Astrocyte (in vitro differentiated cells and primary cell): ENCODE measurements around the gene PRM3. TPM values are rescaled to one million over a fixed set of nuclear protein-coding genes. Genes with fewer than 3 reads are reported as not detected.
"Not testable (repeated sequence)": the region's sequence is repeated elsewhere in the genome, so short reads cannot be mapped to it uniquely, and the experiment has no call there.

Source experiments
- DNase-seq: peaks from one replicate; pipeline ENCODE4 v3.0.0-alpha.2; 2010; ENCODE audit warnings: low read depth
- FAIRE-seq: peaks from 2 replicates; lab custom pipeline; 2011; peaks lifted over from hg19 to GRCh38; lab: Jason Lieb, UNC
- H2AFZ ChIP-seq: 2 replicates; pipeline ENCODE4 v1.6.0; 2012; ENCODE audit warnings: low read depth, low read length, inconsistent platforms
- H3K27ac ChIP-seq: 2 replicates; pipeline ENCODE4 v1.5.1; 2011; ENCODE audit warnings: low read depth, low read length, inconsistent platforms
- H3K27me3 ChIP-seq: 2 replicates; pipeline ENCODE4 v1.6.0; 2011; ENCODE audit warnings: low read length, inconsistent platforms; ENCODE audit not compliant: insufficient read depth
- H3K36me3 ChIP-seq: 2 replicates; pipeline ENCODE4 v1.5.1; 2011; ENCODE audit warnings: low read length, inconsistent platforms; ENCODE audit not compliant: insufficient read depth
- H3K4me1 ChIP-seq: 2 replicates; pipeline ENCODE4 v1.5.1; 2011; ENCODE audit warnings: low read length, inconsistent platforms; ENCODE audit not compliant: insufficient read depth
- H3K4me2 ChIP-seq: 2 replicates; pipeline ENCODE4 v1.6.0; 2012; ENCODE audit warnings: low read length, inconsistent platforms
- H3K4me3 ChIP-seq: 2 replicates; pipeline ENCODE4 v1.5.1; 2011; ENCODE audit warnings: low read depth, mild to moderate bottlenecking, low read length, inconsistent platforms; ENCODE audit not compliant: insufficient read depth
- H3K79me2 ChIP-seq: 2 replicates; pipeline ENCODE4 v1.6.0; 2012; ENCODE audit warnings: mild to moderate bottlenecking, low read length, inconsistent platforms; ENCODE audit not compliant: insufficient read depth
- H3K9ac ChIP-seq: 2 replicates; pipeline ENCODE4 v1.6.0; 2012; ENCODE audit warnings: mild to moderate bottlenecking, low read length, inconsistent platforms
- H3K9me3 ChIP-seq: 2 replicates; pipeline ENCODE4 v1.5.1; 2012; ENCODE audit warnings: low read depth, mild to moderate bottlenecking, low read length, inconsistent platforms; ENCODE audit not compliant: insufficient read depth
- H4K20me1 ChIP-seq: 2 replicates; pipeline ENCODE4 v1.6.0; 2012; ENCODE audit warnings: low read length, inconsistent platforms; ENCODE audit not compliant: insufficient read depth
- H3K27ac Mint-ChIP-seq: one replicate; pipeline ENCODE4 v1.8.0; 2021; ENCODE audit warnings: mild to moderate bottlenecking, mixed read lengths; ENCODE audit not compliant: unreplicated experiment
- H3K27me3 Mint-ChIP-seq: one replicate; pipeline ENCODE4 v1.8.0; 2021; ENCODE audit warnings: low read depth, mixed read lengths; ENCODE audit not compliant: unreplicated experiment
- H3K36me3 Mint-ChIP-seq: one replicate; pipeline ENCODE4 v1.8.0; 2021; ENCODE audit warnings: low read depth, mixed read lengths; ENCODE audit not compliant: unreplicated experiment
- H3K4me1 Mint-ChIP-seq: one replicate; pipeline ENCODE4 v1.8.0; 2021; ENCODE audit warnings: low read depth, mixed read lengths; ENCODE audit not compliant: unreplicated experiment
- H3K4me3 Mint-ChIP-seq: one replicate; pipeline ENCODE4 v1.8.0; 2021; ENCODE audit warnings: mild to moderate bottlenecking, moderate library complexity, mixed read lengths; ENCODE audit not compliant: unreplicated experiment
- H3K9me3 Mint-ChIP-seq: one replicate; pipeline ENCODE4 v1.8.0; 2021; ENCODE audit warnings: mild to moderate bottlenecking, mixed read lengths; ENCODE audit not compliant: unreplicated experiment
- EZH2 ChIP-seq: IDR thresholded peaks from 2 replicates; pipeline ENCODE4 v1.6.1; 2012; ENCODE audit warnings: mild to moderate bottlenecking, low read length, inconsistent platforms; ENCODE audit not compliant: insufficient read depth
- total RNA-seq: library from RNA; stranded (reverse); gene quantifications from 2 replicates; pipeline ENCODE4 v1.2.1, GENCODE V29; 2021
- TF ChIP-seq, protein P1 (sequence below): IDR thresholded peaks from 2 replicates; pipeline ENCODE4 v1.5.1; 2011; ENCODE audit warnings: low read depth, mild to moderate bottlenecking, inconsistent platforms, low read length, moderate library complexity; ENCODE audit not compliant: insufficient read depth

Gene PRM3
- total RNA-seq, 1 donor from 2014 or later, result not detected

DNA sequence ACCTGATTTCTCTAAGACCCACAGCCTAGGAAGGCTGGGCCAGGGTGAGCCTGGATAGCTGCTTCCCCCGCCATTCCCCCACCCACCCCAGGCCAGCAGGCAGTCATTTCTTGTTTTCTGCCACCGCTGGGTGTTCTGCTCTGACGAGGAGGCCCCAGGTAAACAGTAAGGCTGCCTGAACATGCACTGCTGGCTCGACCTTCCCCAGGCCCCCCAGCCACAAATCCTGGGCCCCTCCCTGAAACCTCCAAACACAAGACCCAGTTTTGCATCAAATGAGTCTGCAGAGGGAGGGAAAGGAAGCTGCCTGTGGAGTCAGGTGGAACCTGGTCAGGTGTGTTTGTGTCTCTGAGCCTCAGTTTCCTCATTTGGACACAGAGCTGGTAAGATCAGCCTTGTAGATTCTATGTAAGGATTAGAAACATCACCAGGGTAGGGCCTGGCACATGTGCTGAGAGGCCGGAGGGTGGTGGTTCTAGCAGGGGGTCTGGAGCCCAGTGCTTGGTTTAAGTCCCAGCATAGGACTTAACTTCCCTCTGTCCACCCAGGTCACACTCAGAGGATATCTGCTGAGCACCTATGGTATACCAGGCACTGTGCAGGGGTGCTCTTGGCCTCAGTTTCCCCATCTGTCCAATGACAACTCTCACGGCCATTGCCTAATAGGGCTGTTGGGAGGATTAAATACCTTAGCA is 26.6 kb upstream of the PRM3 start:
- Mint-ChIP-seq H3K4me1 (peaks cover 33% of the 10 kb centered on the region), H3K9me3 (peaks cover 2% of the 10 kb centered on the region), H3K4me3 (no peak overlapping the region), H3K27me3 (no peaks in the 10 kb centered on the region), H3K36me3 (no peaks in the 10 kb centered on the region), H3K27ac (no peak overlapping the region)
- Histone ChIP-seq H3K4me2 (no peak overlapping the region), H3K9ac (no peak overlapping the region), H3K4me1 (peaks cover 15% of the 10 kb centered on the region), H2AFZ (no peak overlapping the region), H3K27ac (no peak overlapping the region), H4K20me1 (no peaks in the 10 kb centered on the region), H3K9me3 (no peaks in the 10 kb centered on the region), H3K79me2 (no peaks in the 10 kb centered on the region), H3K36me3 (no peaks in the 10 kb centered on the region), H3K4me3 (no peak overlapping the region), H3K27me3 (no peaks in the 10 kb centered on the region)
- DNase-seq, result no peak
- TF ChIP-seq, protein P1, sequence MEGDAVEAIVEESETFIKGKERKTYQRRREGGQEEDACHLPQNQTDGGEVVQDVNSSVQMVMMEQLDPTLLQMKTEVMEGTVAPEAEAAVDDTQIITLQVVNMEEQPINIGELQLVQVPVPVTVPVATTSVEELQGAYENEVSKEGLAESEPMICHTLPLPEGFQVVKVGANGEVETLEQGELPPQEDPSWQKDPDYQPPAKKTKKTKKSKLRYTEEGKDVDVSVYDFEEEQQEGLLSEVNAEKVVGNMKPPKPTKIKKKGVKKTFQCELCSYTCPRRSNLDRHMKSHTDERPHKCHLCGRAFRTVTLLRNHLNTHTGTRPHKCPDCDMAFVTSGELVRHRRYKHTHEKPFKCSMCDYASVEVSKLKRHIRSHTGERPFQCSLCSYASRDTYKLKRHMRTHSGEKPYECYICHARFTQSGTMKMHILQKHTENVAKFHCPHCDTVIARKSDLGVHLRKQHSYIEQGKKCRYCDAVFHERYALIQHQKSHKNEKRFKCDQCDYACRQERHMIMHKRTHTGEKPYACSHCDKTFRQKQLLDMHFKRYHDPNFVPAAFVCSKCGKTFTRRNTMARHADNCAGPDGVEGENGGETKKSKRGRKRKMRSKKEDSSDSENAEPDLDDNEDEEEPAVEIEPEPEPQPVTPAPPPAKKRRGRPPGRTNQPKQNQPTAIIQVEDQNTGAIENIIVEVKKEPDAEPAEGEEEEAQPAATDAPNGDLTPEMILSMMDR, result no peak
- TF ChIP-seq EZH2, result no peak
- FAIRE-seq, result no peak

DNA sequence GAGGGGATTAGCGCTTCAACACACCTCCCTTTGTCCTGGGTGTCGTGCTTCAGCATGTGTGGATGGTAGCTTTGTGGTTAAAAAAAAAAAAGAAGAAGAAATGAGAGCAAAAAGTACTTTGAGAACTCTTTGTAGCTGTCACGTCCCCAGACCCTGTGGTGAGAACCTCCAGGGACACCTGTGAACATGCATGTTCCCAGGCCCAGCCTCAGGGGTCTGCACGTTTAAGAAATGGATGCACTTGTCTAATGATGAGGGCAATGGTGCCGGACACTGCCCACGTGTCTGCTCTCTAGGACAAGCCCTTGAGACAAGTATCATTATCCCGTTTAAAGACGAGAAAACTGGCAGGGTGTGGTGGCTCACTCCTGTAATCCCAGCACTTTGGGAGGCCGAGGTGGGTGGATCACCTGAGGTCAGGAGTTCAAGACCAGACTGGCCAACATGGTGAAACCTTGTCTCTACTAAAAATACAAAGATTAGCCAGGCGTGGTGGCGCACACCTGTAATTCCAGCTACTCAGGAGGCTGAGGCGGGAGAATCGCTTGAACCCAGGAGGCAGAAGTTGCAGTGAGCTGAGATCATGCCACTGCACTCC is 25.6 kb upstream of the PRM3 start:
- H3K4me1 Mint-ChIP-seq, result peaks cover 31% of the 10 kb centered on the region
- H3K4me3 ChIP-seq, H3K27me3 Mint-ChIP-seq, H3K4me3 Mint-ChIP-seq, H3K9me3 Mint-ChIP-seq, H3K27ac Mint-ChIP-seq, H3K27me3 ChIP-seq, H3K4me2 ChIP-seq, H3K27ac ChIP-seq, H3K36me3 Mint-ChIP-seq, H3K9me3 ChIP-seq, H3K36me3 ChIP-seq, H4K20me1 ChIP-seq, H3K9ac ChIP-seq, H3K79me2 ChIP-seq, DNase-seq, FAIRE-seq, H2AFZ ChIP-seq: not testable (repeated sequence)
- H3K4me1 ChIP-seq, result peaks cover 15% of the 10 kb centered on the region

DNA sequence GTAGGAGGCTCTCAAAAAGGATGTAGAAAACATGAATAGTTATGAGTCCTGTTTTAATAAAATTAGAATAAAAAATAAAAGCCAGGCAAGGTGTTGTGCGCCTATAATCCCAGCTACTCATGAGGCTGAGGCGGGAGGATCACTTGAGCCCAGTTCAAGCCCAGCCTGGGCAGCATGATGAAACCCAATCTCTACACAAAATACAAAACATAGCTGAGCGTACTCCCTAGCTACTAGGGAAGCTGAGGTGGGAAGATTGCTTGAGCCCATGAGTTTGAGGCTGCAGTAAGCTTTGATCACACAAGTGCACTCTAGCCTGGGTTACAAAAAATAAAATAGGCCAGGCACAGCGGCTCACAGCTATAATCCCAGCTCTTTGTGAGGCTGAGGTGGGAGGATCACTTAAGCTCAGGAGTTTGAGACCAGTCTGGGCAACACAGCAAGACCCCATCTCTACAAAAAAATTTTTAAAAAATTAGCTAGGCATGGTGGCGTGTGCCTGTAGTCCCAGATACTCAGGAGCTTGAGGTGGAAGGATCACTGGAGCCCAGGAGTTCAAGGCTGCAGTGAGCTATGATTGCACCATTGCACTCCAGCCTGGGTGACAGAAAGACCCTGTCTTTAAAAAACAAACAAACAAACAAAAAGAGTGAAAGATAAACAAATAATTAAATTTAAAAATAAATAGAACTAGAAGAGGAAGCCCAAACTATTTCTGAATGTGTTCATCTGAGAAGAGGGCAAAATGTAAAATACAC is 24.9 kb upstream of the PRM3 start:
- H3K27ac Mint-ChIP-seq, result no peak overlapping the region
- no peak overlapping the region for H3K4me3 Mint-ChIP-seq
- H3K4me2 ChIP-seq, result no peak overlapping the region
- H3K36me3 ChIP-seq, result no peaks in the 10 kb centered on the region
- no peaks in the 10 kb centered on the region for H3K9me3 ChIP-seq
- no peaks in the 10 kb centered on the region for H3K27me3 ChIP-seq
- peaks cover 25% of the 10 kb centered on the region for H3K4me1 Mint-ChIP-seq
- peaks cover 2% of the 10 kb centered on the region for H3K9me3 Mint-ChIP-seq
- FAIRE-seq (no peak), DNase-seq (no peak)
- no peak overlapping the region for H2AFZ ChIP-seq
- H3K9ac ChIP-seq, result no peak overlapping the region
- no peaks in the 10 kb centered on the region for H4K20me1 ChIP-seq
- no peaks in the 10 kb centered on the region for H3K79me2 ChIP-seq
- H3K27ac ChIP-seq, result no peak overlapping the region
- H3K36me3 Mint-ChIP-seq, result no peaks in the 10 kb centered on the region
- H3K4me3 ChIP-seq, result no peak overlapping the region
- H3K4me1 ChIP-seq, result peaks cover 15% of the 10 kb centered on the region
- H3K27me3 Mint-ChIP-seq, result no peaks in the 10 kb centered on the region
- TF ChIP-seq, protein P1, result no peak
- no peak for TF ChIP-seq EZH2
